Measurements from ENCODE around the gene NCF4. TPM values are rescaled to one million over a fixed set of nuclear protein-coding genes. Genes with fewer than 3 reads are reported as not detected.

Gene NCF4
- total RNA-seq, 1 donor from 2014 or later: not detected

DNA sequence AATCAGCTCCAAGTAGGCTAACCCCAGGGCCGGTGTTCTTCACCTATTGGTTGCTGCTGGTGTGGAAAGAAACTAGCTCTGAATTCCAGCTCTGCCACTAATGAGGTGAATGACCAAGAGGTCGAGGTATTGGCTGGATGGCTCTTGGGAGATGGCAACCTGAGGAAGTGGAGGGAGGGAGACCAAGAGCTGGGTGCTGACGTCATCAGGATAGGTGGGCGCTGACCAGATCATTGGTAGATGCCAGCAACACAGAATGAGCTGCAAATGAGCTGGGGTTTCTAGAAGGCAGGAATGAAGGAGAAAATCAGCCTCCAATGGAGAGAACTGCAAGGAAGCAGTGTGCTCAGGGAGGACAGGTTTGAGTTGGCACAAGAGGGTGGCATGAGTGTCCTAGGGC is 37.9 kb downstream of the NCF4 start:
- TF ChIP-seq, protein P1, sequence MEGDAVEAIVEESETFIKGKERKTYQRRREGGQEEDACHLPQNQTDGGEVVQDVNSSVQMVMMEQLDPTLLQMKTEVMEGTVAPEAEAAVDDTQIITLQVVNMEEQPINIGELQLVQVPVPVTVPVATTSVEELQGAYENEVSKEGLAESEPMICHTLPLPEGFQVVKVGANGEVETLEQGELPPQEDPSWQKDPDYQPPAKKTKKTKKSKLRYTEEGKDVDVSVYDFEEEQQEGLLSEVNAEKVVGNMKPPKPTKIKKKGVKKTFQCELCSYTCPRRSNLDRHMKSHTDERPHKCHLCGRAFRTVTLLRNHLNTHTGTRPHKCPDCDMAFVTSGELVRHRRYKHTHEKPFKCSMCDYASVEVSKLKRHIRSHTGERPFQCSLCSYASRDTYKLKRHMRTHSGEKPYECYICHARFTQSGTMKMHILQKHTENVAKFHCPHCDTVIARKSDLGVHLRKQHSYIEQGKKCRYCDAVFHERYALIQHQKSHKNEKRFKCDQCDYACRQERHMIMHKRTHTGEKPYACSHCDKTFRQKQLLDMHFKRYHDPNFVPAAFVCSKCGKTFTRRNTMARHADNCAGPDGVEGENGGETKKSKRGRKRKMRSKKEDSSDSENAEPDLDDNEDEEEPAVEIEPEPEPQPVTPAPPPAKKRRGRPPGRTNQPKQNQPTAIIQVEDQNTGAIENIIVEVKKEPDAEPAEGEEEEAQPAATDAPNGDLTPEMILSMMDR (IDR thresholded peaks at IDR 0.05; ENCODE audit: insufficient read depth, low read length, severe bottlenecking): no peak
- FAIRE-seq: peak; percentile 55
- Histone ChIP-seq H3K27me3 (ENCODE audit: control insufficient read depth, insufficient read depth, low read length) (peaks cover 5% of the 10 kb centered on the region), H3K36me3 (ENCODE audit: control insufficient read depth, insufficient read depth, low read length) (no peaks in the 10 kb centered on the region), H3K4me3 (ENCODE audit: low read depth, low read length) (no peak overlapping the region)
- DNase-seq (ENCODE audit: low read depth): no peak

DNA sequence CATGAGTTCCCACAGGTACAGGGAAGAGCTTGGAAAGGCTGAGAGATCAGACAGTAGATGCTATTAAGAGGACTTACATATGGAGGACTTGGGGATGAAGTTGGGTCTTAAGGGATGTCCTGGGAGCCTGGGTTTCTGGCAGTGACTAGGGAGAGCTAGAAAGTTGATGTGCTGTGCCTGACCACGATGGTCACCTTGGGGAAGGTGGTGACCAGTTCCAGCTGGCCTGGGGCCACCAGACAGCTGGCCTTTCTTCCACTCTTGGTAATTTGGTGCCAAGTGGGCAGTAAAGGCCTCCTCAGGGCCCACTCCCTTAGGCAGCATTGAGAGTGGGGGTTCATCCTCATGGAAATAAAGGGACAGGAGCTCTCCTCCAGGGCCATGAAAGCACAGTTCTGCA is 38.7 kb downstream of the NCF4 start:
- Histone ChIP-seq H3K4me3 (ENCODE audit: low read depth, low read length) (no peak overlapping the region), H3K36me3 (ENCODE audit: control insufficient read depth, insufficient read depth, low read length) (no peaks in the 10 kb centered on the region), H3K27me3 (ENCODE audit: control insufficient read depth, insufficient read depth, low read length) (peaks cover 5% of the 10 kb centered on the region)
- no peak for FAIRE-seq
- no peak for DNase-seq (ENCODE audit: low read depth)
- TF ChIP-seq, protein P1 (IDR thresholded peaks at IDR 0.05; ENCODE audit: insufficient read depth, low read length, severe bottlenecking): no peak

DNA sequence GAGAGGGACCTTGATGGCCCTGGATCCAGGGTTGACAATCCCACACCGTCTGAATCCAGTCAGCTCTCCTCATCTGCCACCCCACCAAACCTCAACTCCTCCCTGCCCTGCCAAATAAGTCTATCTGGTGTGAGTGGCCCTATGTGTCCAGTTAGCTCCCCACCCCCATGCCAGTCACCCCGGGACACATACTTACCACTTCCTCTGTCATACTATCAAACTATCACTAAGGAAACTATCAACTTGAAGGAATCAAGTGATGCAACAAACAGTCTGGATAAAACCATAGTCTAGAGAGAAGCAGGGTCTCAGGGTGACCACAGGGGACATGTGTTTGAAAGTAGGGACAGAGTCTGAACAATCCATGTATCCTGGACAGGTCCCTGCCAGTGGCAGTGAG is 39.4 kb downstream of the NCF4 start:
- Histone ChIP-seq H3K4me3 (ENCODE audit: low read depth, low read length) (no peak overlapping the region), H3K27me3 (ENCODE audit: control insufficient read depth, insufficient read depth, low read length) (peaks cover 7% of the 10 kb centered on the region), H3K36me3 (ENCODE audit: control insufficient read depth, insufficient read depth, low read length) (no peaks in the 10 kb centered on the region)
- no peak for DNase-seq (ENCODE audit: low read depth)
- no peak for FAIRE-seq
- TF ChIP-seq, protein P1 (IDR thresholded peaks at IDR 0.05; ENCODE audit: insufficient read depth, low read length, severe bottlenecking): no peak

DNA sequence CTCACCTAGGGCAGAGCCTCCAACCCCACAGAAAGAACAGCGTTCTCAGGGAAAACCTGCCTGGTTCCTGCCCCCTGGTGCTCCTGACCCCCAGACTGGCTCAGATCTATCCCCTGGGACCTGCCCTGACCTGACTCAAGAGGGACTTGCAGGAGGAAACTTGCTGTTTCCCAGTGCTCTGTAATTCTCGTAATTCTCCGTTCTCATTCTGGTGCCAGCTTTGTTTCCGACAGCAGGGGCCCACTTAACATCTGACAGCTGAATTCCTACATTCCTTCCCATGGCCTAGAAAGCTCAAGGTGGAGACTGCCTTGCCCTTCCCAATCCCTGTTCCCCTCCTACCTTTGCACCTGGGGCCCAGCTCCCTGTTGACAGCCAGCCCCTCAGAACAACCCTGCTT is 40.1 kb downstream of the NCF4 start:
- DNase-seq (ENCODE audit: low read depth): no peak
- TF ChIP-seq, protein P1 (IDR thresholded peaks at IDR 0.05; ENCODE audit: insufficient read depth, low read length, severe bottlenecking): no peak
- Histone ChIP-seq H3K4me3 (ENCODE audit: low read depth, low read length) (no peak overlapping the region), H3K36me3 (ENCODE audit: control insufficient read depth, insufficient read depth, low read length) (no peaks in the 10 kb centered on the region), H3K27me3 (ENCODE audit: control insufficient read depth, insufficient read depth, low read length) (peaks cover 7% of the 10 kb centered on the region)
- FAIRE-seq: no peak

DNA sequence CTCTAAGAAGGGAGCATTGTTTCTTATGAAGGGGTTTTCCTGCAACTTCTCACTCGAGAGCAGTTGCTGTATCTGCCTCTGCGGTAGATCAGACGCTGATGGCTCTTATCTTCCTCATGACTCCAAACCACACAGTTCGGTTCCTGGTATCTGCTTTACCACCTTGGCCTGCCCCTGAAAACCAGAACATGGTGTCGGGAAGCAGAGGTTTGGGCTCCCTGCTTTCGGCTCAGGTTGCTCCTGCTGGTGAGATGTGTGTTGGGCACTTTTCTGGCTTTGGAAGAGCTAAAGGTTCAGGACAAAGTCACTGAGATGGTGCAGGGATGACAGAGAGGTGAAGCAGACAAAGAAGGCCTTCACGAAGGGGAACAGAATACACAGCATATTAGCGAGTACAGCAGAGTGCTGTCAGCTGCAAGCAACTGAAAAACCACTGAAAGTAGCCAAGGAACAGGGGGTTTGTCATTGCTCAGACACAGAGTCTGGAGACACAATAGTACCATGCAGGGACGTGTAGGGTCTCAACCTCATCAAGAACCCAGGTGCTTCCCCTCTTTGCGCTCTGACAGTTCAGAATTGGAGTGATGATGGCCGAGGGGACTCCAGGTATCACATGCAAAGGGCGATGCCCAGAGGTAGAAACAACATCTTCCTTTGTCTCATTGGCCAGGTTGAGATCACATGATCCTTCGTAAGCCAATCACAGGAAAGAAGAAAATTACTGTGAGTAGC is 40.8 kb downstream of the NCF4 start:
- Histone ChIP-seq H3K36me3 (ENCODE audit: control insufficient read depth, insufficient read depth, low read length) (no peaks in the 10 kb centered on the region), H3K27me3 (ENCODE audit: control insufficient read depth, insufficient read depth, low read length) (peaks cover 7% of the 10 kb centered on the region), H3K4me3 (ENCODE audit: low read depth, low read length) (no peak overlapping the region)
- FAIRE-seq (no peak), DNase-seq (ENCODE audit: low read depth) (no peak)
- TF ChIP-seq, protein P1 (IDR thresholded peaks at IDR 0.05; ENCODE audit: insufficient read depth, low read length, severe bottlenecking): no peak
